MG63 (cell line): ENCODE measurements around the gene TMTC4. TPM values are rescaled to one million over a fixed set of nuclear protein-coding genes. Genes with fewer than 3 reads are reported as not detected.
"Not testable (repeated sequence)": the region's sequence is repeated elsewhere in the genome, so short reads cannot be mapped to it uniquely, and the experiment has no call there.

Experiments
- DNase-seq: peaks from one replicate; pipeline ENCODE4 v3.0.0-alpha.2; 2020
- H3K27me3 ChIP-seq: fragments of 250-450 bp; sonication (Bioruptor Pico); 2 replicates; pipeline ENCODE4 v1.5.1; 2020; ENCODE audit warnings: mild to moderate bottlenecking, moderate library complexity
- H3K36me3 ChIP-seq: fragments of 250-450 bp; sonication (Bioruptor Pico); 2 replicates; pipeline ENCODE4 v1.5.1; 2020; ENCODE audit warnings: mild to moderate bottlenecking, moderate library complexity
- H3K4me3 ChIP-seq: fragments of 250-450 bp; sonication (Bioruptor Pico); 2 replicates; pipeline ENCODE4 v1.5.1; 2020; ENCODE audit warnings: mild to moderate bottlenecking, moderate library complexity
- H3K9me3 ChIP-seq: fragments of 250-450 bp; sonication (Bioruptor Pico); 2 replicates; pipeline ENCODE4 v1.5.1; 2020; ENCODE audit warnings: mild to moderate bottlenecking, moderate library complexity
- total RNA-seq: library from RNA; depleted of rRNA; stranded (reverse); fragments of >200 nt; shearing (Covaris generic); gene quantifications from 2 replicates; pipeline ENCODE4 v1.2.3, GENCODE V29; 2014; ENCODE audit warnings: low replicate concordance

TMTC4 gene
- total RNA-seq, 1 experiment from 2014 or later = 8.9 TPM

DNA sequence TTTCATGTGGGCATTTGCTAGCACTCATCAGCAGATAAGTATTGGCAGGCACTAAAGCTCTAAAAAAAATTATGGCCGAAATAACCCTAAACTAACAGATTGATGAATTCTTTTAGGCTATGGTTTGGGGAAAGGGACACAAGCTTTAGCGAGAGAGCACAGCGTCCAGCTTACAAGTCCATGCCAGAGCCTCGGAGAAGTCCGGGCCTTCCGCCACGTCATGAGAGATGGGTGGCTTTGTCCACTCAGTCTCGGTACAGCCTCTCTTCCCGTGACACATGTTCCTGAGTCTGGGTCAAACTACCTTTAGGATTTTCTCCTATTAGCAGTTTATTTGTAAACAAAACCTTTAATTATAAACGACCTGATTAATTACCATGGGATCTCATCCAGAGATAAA is 27.7 kb downstream of the TMTC4 start:
- no peaks in the 10 kb centered on the region; the same call in 1 of the 2 replicates for H3K36me3 ChIP-seq
- H3K4me3 ChIP-seq = no peak overlapping the region
- H3K27me3 ChIP-seq = no peaks in the 10 kb centered on the region
- H3K9me3 ChIP-seq = no peaks in the 10 kb centered on the region
- DNase-seq = no peak

GRCh38 chr13:100646030-100646673 is 28.4 kb downstream of the TMTC4 start:
- Histone ChIP-seq H3K4me3 (no peak overlapping the region), H3K27me3 (no peaks in the 10 kb centered on the region), H3K36me3 (no peaks in the 10 kb centered on the region; the same call in none of the 2 replicates), H3K9me3 (no peaks in the 10 kb centered on the region)
- no peak for DNase-seq

GRCh38 chr13:100645382-100645781 is 29.2 kb downstream of the TMTC4 start:
- Histone ChIP-seq H3K4me3 (no peak overlapping the region), H3K27me3 (no peaks in the 10 kb centered on the region), H3K36me3 (no peaks in the 10 kb centered on the region; the same call in none of the 2 replicates), H3K9me3 (no peaks in the 10 kb centered on the region)
- no peak for DNase-seq

DNA sequence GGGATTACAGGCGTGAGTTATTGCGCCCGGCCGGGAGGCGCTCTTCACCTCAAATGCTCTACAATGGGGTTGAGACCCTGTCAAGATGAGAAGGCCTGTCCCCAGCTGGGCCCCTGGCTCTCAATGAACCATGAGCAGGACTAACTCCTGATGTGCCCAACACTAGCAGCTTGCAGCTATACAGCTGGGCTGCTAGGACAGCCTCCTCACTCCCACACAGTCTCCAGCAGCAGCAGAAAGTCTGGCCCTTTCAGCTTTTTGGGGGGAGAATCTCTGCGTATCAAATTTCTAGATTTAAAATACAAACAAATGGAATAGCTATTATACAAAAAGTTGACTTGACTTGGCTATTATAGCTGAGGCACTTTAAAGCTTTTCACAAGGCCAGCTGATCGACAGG is 30.2 kb downstream of the TMTC4 start:
- H3K36me3 ChIP-seq = no peaks in the 10 kb centered on the region; the same call in none of the 2 replicates
- H3K4me3 ChIP-seq = no peak overlapping the region
- H3K27me3 ChIP-seq = no peaks in the 10 kb centered on the region
- H3K9me3 ChIP-seq = no peaks in the 10 kb centered on the region
- no peak for DNase-seq

DNA sequence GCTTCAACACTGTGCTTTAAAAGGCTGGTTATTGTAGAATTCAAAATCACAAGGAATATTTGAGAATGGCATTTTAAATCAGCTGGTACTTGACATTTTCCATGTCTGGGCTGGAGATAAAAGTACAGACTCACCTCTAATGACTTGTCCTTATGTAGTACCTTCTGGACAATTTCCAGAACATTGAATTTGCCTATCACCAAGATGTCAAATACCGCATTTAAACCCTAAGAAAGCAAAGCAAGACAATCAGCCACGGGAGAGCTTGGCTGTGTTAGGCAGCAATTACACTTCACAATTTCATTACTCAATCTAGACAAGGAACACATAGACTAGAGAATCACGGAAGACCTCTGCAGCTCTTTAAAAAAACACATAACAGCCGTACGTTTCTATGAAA is 36.8 kb downstream of the TMTC4 start:
- H3K9me3 ChIP-seq = no peaks in the 10 kb centered on the region
- peaks cover 17% of the 10 kb centered on the region for H3K36me3 ChIP-seq
- DNase-seq = no peak
- H3K27me3 ChIP-seq = no peaks in the 10 kb centered on the region
- H3K4me3 ChIP-seq = no peak overlapping the region

- Histone ChIP-seq H3K27me3 (no peaks in the 10 kb centered on the region), H3K4me3 (no peak overlapping the region), H3K36me3 (peaks cover 18% of the 10 kb centered on the region), H3K9me3 (no peaks in the 10 kb centered on the region)
- DNase-seq = no peak
Observed at GRCh38 chr13:100637380-100637779, 37.2 kb downstream of the TMTC4 start.

DNA sequence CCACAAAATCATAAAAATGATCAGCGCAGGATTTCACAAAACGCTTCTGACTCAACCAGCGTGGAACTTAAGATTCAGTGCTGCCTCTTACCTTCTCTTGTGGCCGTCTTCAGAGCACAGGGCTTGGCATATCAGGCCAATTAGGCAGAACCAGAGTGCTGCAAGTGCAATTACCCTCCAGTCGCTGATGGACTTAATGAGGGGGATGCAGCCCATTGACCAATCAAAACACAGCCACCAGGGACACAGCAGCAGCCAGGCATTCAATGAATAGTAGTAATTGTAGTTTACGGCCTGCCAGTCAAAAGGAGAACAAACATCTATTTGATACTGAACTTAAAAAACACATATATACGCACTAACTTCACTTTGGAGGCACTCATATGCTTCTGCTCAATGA is 38.2 kb downstream of the TMTC4 start:
- H3K9me3 ChIP-seq = no peaks in the 10 kb centered on the region
- H3K27me3 ChIP-seq = no peaks in the 10 kb centered on the region
- peaks cover 18% of the 10 kb centered on the region for H3K36me3 ChIP-seq
- H3K4me3 ChIP-seq = no peak overlapping the region
- DNase-seq = no peak

- DNase-seq = no peak
- peaks cover 18% of the 10 kb centered on the region for H3K36me3 ChIP-seq
- H3K27me3 ChIP-seq = no peaks in the 10 kb centered on the region
- H3K9me3 ChIP-seq = no peaks in the 10 kb centered on the region
- no peak overlapping the region for H3K4me3 ChIP-seq
Observed at GRCh38 chr13:100636004-100636403, 38.6 kb downstream of the TMTC4 start.

DNA sequence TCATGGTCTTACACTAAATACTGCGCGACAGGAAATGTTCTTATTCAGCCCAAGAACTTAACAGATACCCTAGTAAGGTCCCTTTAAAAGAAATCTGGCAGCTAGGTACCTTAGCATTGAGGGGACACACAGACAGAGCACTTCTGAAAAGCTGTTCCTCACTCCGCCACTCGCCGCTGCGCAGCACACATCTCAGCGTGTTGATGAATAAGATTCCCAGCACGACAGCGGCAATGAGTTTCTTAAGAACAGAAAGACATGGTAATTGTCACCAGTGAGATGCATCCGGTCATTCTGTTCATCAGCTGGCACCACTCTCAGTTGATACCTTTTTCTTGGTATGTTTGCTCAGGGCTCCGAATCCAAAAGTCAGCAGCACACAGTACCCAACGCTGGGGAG is 39.9 kb downstream of the TMTC4 start:
- DNase-seq = no peak
- no peaks in the 10 kb centered on the region for H3K27me3 ChIP-seq
- H3K36me3 ChIP-seq = peaks cover 21% of the 10 kb centered on the region
- no peaks in the 10 kb centered on the region for H3K9me3 ChIP-seq
- no peak overlapping the region for H3K4me3 ChIP-seq

DNA sequence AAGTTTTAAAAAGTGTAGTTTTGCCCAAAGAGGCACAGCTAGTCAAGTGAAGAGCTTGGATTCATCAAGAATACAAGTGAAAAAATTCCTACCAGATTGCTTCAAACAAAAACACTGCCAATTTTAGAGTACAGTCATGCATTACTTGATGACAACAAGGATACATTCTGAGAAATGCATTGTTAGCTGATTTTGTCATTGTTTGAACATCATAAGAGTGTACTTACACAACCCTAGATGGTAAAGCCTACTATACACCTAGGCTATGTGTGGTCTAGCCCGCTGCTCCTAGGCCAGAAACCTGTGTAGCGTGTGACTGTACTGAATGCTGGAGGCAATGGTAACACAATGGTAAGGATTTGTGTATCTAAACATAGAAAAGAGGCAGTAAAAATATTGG is 41.1 kb downstream of the TMTC4 start:
- Histone ChIP-seq H3K4me3 (no peak overlapping the region), H3K36me3 (peaks cover 24% of the 10 kb centered on the region), H3K27me3 (no peaks in the 10 kb centered on the region), H3K9me3 (no peaks in the 10 kb centered on the region)
- DNase-seq = peak; percentile 83

DNA sequence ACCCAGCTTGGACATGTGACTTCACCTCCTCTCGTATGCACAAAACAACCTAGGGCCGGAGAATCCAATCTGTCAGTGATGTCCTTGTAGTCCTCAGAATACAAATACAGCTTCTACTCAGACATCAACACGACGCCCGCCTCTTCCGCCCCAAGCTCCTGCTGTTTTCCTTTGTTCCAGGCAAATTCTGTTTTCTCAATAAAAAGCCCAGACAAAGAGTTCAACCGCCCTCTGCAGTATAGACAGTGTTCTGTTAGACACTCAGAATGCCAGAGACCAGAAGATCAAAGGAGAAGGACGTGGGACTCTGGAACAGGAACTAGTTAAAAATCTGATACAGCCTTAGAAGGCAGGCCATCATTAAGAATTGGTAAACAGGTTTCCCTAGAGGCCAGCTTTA is 44.0 kb downstream of the TMTC4 start:
- Histone ChIP-seq H3K27me3 (no peaks in the 10 kb centered on the region), H3K36me3 (peaks cover 19% of the 10 kb centered on the region), H3K4me3 (no peak overlapping the region), H3K9me3 (no peaks in the 10 kb centered on the region)
- no peak for DNase-seq

DNA sequence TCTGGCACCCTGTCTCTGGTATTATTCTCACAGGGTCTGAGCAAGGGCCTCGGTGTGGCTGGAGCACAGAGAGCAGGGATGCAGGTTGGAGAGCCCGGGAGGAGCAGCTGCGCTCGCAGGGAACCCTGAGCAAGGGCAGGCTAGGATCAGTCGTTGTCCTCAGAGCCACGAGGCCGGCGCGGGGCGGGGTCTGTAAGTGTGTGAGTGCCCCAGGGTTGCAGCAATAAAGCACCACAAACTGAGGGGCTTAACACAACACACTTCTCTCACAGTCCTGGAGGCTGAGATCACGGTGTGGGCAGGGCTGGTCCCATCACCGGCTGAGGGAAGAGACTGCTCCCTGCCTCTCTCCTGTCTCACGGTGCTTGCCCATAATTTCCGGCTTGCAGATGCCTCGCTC is 47.5 kb downstream of the TMTC4 start:
- no peaks in the 10 kb centered on the region for H3K27me3 ChIP-seq
- H3K9me3 ChIP-seq = no peaks in the 10 kb centered on the region
- H3K4me3 ChIP-seq = no peak overlapping the region
- DNase-seq = no peak
- H3K36me3 ChIP-seq = peaks cover 16% of the 10 kb centered on the region

DNA sequence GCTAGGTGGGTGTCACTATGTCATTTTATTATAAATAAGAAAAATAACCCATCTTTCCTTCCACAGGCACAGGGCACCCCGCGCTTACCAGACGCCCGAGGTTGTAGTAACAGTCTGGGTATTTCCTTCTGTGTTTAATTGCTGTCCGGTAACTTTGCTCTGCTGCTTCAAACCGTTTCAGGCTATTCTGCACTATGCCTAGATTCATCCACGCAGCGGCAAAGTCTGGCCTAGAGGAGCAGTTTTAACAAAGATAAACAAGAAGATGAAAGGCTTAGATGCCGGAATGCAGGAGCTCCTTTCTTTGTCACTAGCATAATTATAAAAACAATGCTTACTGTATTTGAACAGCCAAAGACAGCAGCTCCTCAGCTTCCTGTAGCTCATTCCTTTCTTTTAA is 49.1 kb downstream of the TMTC4 start:
- no peaks in the 10 kb centered on the region for H3K27me3 ChIP-seq
- no peak for DNase-seq

DNA sequence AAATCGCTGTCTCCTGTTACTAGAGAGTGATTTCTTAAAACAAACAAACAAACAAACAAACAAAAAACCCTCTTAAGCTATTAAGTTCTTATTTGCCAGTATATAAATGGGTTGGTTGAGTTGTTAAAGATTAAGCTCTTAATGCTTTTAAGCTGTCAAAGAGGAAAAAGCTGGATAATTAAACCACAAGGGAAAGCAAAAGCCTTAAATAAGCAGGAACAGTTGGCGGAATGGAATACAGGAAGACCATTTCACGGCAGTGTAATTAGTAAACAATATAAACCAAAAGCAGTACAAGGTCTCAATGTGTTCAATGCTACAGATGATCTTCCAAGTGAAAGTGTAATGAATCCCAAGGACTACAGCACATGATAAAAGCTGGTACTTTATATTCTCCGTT is 53.8 kb downstream of the TMTC4 start:
- H3K9me3 ChIP-seq = peaks cover 4% of the 10 kb centered on the region; the same call in 1 of the 2 replicates
- peaks cover 11% of the 10 kb centered on the region for H3K36me3 ChIP-seq
- DNase-seq = no peak
- no peaks in the 10 kb centered on the region for H3K27me3 ChIP-seq
- H3K4me3 ChIP-seq = no peak overlapping the region

More for the DNA sequence above, 49.1 kb downstream of the TMTC4 start:
- no peaks in the 10 kb centered on the region for H3K9me3 ChIP-seq
- no peak overlapping the region for H3K4me3 ChIP-seq
- H3K36me3 ChIP-seq = peaks cover 17% of the 10 kb centered on the region

DNA sequence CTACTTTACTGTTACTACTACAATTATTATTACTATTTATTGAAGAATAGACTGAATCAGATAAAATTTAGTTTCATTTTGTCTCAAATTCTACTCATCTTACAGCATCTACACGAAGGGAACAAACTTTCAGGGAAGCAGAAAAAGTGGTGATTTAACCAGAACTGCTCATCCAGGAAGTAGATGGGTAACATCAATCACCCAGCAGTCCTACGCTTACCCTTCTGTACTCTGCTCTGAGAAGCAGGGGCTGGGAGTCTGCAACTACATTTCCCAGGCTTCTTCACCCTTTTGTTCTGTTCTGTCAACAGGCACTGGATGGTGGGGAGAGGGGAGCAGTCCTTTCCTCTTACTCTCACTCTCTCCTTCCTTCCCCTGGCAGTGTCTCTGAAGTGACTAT is 54.7 kb downstream of the TMTC4 start:
- no peak overlapping the region for H3K4me3 ChIP-seq
- H3K36me3 ChIP-seq = peaks cover 11% of the 10 kb centered on the region
- no peak for DNase-seq
- H3K27me3 ChIP-seq = no peaks in the 10 kb centered on the region
- H3K9me3 ChIP-seq = peaks cover 4% of the 10 kb centered on the region; the same call in 1 of the 2 replicates

DNA sequence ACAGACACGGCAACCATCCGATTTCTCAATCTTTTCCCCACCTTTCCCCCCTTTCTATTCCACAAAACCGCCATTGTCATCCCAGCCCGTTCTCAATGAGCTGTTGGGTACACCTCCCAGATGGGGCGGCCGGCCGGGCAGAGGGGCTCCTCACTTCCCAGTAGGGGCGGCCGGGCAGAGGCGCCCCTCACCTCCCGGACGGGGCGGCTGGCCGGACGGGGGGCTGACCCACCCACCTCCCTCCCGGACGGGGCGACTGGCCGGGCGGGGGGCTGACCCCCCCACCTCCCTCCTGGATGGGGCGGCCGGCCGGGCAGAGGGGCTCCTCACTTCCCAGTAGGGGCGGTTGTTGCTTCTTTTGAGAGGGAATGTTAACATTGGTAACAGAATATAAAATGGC is 55.7 kb downstream of the TMTC4 start:
- H3K27me3 ChIP-seq, H3K9me3 ChIP-seq, DNase-seq, H3K4me3 ChIP-seq: not testable (repeated sequence)
- H3K36me3 ChIP-seq = peaks cover 10% of the 10 kb centered on the region

GRCh38 chr13:100613031-100613430 is 61.6 kb downstream of the TMTC4 start:
- no peak for DNase-seq
- Histone ChIP-seq H3K27me3 (no peaks in the 10 kb centered on the region), H3K9me3 (peaks cover 4% of the 10 kb centered on the region; the same call in 1 of the 2 replicates), H3K4me3 (no peak overlapping the region), H3K36me3 (peaks cover 4% of the 10 kb centered on the region; the same call in 1 of the 2 replicates)

DNA sequence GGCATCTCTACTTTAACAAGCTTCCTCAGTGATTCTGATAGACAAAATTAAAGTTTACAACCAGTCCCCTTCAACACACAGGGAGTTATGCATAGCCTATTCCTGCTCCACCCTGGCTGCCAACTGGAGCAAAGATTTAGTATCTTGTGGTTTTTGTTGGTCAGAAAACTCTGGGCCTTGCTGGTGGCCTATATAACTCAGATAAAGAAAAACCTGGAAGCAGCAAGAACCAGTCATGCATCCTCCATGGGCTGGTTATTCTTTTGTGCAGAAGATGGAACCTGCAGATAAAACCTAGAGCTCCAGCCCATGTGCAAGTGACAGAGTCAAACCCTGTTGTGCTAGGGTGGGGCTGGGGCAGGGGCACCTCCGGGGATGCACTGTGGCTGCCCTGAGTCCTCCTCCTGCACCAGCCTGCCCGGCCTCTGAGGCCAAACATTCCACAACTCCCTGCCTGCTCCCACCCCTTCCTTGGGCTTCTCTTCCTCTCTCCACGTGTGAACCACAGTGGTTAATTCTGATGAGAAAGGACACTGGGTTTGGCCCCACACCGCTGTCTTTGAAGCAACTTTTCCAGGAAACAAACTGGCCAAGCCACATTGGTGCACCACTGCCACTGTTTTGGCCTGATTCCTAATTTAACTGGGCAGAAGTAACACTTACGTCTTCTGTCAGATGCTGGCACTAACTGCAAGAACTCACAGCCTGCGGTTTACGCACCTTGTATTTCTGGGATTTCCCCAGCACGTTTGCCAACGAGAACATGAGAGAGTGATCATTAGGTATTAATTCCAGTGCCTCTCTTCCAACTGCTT is 62.7 kb downstream of the TMTC4 start:
- Histone ChIP-seq H3K9me3 (no peaks in the 10 kb centered on the region), H3K36me3 (peaks cover 4% of the 10 kb centered on the region; the same call in 1 of the 2 replicates), H3K4me3 (no peak overlapping the region), H3K27me3 (no peaks in the 10 kb centered on the region)
- DNase-seq = no peak
